CD4-positive, alpha-beta T cell treated with Interleukin-6 for 4 hours (primary cell): ENCODE measurements around the gene RSPH9.
A peak's percentile ranks its signal among the peaks of the same experiment; 100 is the strongest.

Experiments used
- DNase-seq: peaks from one replicate; pipeline ENCODE4 v3.0.0-alpha.2; 2020; ENCODE audit warnings: mixed read lengths

Gene RSPH9

GRCh38 chr6:43669050-43669921 is 24.4 kb downstream of the RSPH9 start:
- DNase-seq = no peak

- DNase-seq = no peak
Measured at GRCh38 chr6:43669922-43670622, 25.2 kb downstream of the RSPH9 start.

GRCh38 chr6:43670623-43670986 is 25.8 kb downstream of the RSPH9 start:
- DNase-seq = no peak

GRCh38 chr6:43671011-43671800 is 26.4 kb downstream of the RSPH9 start:
- no peak for DNase-seq

- DNase-seq = no peak
Measured at GRCh38 chr6:43671801-43672690, 27.2 kb downstream of the RSPH9 start.

GRCh38 chr6:43673444-43674084 is 28.7 kb downstream of the RSPH9 start:
- DNase-seq = no peak

GRCh38 chr6:43674291-43674690 is 29.5 kb downstream of the RSPH9 start:
- no peak for DNase-seq

GRCh38 chr6:43674921-43675320 is 30.1 kb downstream of the RSPH9 start:
- no peak for DNase-seq

- no peak for DNase-seq
Measured at GRCh38 chr6:43676962-43677606, 32.2 kb downstream of the RSPH9 start.

- DNase-seq = no peak
Measured at GRCh38 chr6:43677759-43678158, 32.9 kb downstream of the RSPH9 start.

- no peak for DNase-seq
Measured at GRCh38 chr6:43678341-43678740, 33.5 kb downstream of the RSPH9 start.

- DNase-seq = no peak
Measured at GRCh38 chr6:43679057-43679456, 34.2 kb downstream of the RSPH9 start.

GRCh38 chr6:43680308-43681200 is 35.7 kb downstream of the RSPH9 start:
- no peak for DNase-seq

- DNase-seq = no peak
Measured at GRCh38 chr6:43681303-43681702, 36.5 kb downstream of the RSPH9 start.

- DNase-seq = no peak
Measured at GRCh38 chr6:43682724-43683429, 38.0 kb downstream of the RSPH9 start.

GRCh38 chr6:43683708-43684455 is 39.0 kb downstream of the RSPH9 start:
- no peak for DNase-seq

GRCh38 chr6:43687079-43687436 is 42.2 kb downstream of the RSPH9 start:
- DNase-seq = no peak

GRCh38 chr6:43687437-43688347 is 42.9 kb downstream of the RSPH9 start, which contains the start of gene MRPS18A:
TSS of gene MRPS18A (minus strand) at chr6:43687791. CDS start at chr6:43687779, 12 bp downstream.
- peak; percentile 81 for DNase-seq
